Activated T-cell treated with anti-CD3 and anti-CD28 coated beads, Interleukin-2, amount 50 U/mL, for 4 hours (primary cell): Measurements from ENCODE around the gene MAST4. TPM values are rescaled to one million over a fixed set of nuclear protein-coding genes. Genes with fewer than 3 reads are reported as not detected.

Experiments
- ATAC-seq, 2 donors: fragments of 200-7000 bp; cut with Tn5 transposase; one replicate each; pipeline ENCODE4 v1.10.0; 2021
- DNase-seq: peaks from one replicate; pipeline ENCODE4 v3.0.0-alpha.2; 2020
- H3K27me3 Mint-ChIP-seq: one replicate; pipeline ENCODE4 v1.8.0; 2021; ENCODE audit warnings: low read depth, mixed read lengths
- H3K36me3 Mint-ChIP-seq: one replicate; pipeline ENCODE4 v1.8.0; 2022; ENCODE audit warnings: mixed read lengths; ENCODE audit not compliant: insufficient read depth
- H3K4me1 Mint-ChIP-seq: one replicate; pipeline ENCODE4 v1.8.0; 2021; ENCODE audit warnings: low read depth, mixed read lengths
- H3K4me3 Mint-ChIP-seq: one replicate; pipeline ENCODE4 v1.8.0; 2021; ENCODE audit warnings: mild to moderate bottlenecking, moderate library complexity, mixed read lengths
- H3K9me3 Mint-ChIP-seq: one replicate; pipeline ENCODE4 v1.8.0; 2021; ENCODE audit warnings: mixed read lengths
- total RNA-seq, 3 donors: library from RNA; stranded (reverse); gene quantifications; one replicate each; pipeline ENCODE4 v1.2.1, GENCODE V29; 2021

Gene MAST4
- total RNA-seq, 3 donors from 2014 or later, result 9.5 to 16.5 (median 15.5) TPM

DNA sequence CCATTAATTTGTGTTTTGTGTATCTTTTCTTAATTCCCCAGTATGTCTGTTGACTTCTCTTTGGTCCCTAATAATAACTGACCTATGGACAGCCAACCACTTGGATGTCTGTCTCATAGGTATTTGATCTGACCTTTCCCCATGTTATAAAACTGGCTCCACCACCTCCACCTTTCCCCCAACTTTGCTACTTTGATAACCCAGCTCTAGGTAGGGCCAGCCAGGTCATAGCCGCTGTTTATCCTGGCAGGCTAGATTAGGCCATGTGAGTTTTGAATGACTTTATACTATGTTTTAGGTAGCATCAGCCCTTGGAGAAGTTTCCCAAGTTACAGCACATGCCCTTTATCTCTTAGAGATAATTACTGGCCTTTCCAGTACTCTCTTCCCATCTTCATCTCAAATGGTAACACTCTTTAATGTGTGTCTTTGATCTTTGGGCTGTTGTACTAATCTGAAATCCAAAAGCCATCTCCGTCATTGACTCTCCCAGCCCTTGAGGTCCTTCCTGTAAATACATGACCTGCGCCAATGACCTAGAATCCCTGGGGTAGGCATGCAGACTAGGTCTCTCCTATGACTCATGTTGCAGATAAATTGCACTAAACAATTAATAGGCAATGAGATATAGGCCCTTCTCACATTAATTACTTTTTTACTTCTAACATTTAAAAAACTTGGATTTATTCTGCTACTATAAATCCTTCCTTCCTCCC, 447.8 kb downstream of the MAST4 start:
- no peaks in the 10 kb centered on the region for H3K27me3 Mint-ChIP-seq
- H3K4me3 Mint-ChIP-seq, result no peak overlapping the region
- H3K9me3 Mint-ChIP-seq, result no peaks in the 10 kb centered on the region
- ATAC-seq (no peak), DNase-seq (no peak)
- peaks cover 9% of the 10 kb centered on the region for H3K36me3 Mint-ChIP-seq
- H3K4me1 Mint-ChIP-seq, result peaks cover 2% of the 10 kb centered on the region

DNA sequence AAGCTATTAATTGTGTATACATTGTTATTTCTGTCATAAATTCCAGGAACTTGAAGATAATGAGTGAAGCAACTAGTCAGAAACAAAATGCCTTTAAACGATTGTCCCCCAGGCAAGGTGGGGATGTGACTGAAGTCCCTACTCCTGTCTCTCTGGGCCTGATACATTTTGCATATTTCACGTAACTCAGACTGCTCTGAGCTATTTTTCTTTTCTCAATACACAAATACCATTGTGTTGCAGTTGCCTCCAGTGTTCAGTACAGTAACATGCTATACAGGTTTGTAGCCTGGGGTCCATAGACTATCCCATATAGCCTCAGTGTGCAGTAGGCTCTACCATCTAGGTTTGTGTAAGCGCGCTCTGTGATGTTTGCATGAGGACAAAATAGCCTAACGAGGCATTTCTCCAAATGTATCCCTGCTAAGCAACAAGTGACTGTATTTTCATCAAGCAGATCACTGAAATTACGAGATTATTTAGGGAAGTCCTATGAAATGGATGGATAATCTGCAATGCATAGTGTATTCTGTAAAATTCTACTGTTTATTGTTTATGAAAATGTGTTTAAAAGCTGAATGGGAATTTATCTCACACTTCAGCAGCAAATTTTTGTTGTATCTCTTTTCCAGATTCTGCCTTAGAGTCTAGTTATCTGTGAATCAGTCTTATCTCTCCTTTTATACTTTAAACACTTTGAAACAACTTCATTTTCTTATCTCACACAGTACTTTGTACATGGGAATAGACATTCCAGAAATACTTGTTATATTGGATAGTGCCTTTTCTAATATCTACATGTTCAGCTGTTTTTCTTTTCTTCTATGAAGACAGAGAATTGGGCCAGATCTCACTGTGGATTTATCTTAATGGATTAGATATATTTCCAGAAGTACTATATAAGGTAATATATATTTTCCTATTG, 449.9 kb downstream of the MAST4 start:
- no peaks in the 10 kb centered on the region for H3K9me3 Mint-ChIP-seq
- DNase-seq (no peak), ATAC-seq (no peak)
- H3K36me3 Mint-ChIP-seq, result peaks cover 15% of the 10 kb centered on the region
- no peak overlapping the region for H3K4me3 Mint-ChIP-seq
- peaks cover 15% of the 10 kb centered on the region for H3K4me1 Mint-ChIP-seq
- H3K27me3 Mint-ChIP-seq, result no peaks in the 10 kb centered on the region

DNA sequence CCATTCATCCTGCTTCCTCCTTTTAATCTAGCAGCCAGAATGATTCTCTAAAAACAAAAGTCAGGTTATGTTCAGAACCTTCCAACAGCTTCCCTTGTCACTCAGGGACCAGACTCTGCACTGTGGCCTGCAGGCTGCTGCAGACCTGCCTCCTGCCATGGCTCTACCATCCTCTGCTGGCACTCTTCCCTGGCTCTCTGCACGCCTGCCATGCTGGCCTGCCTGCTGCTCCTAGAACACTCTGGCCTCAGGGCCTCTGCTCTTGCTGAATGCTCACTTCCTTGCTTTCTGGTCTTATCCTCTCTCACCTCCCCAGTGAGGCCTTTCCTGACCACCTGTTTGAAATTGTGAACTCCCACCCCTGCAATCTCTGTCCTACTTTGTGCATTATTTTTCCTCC, 451.0 kb downstream of the MAST4 start:
- Mint-ChIP-seq H3K36me3 (peaks cover 15% of the 10 kb centered on the region), H3K4me3 (no peak overlapping the region), H3K4me1 (peaks cover 16% of the 10 kb centered on the region), H3K27me3 (no peaks in the 10 kb centered on the region), H3K9me3 (no peaks in the 10 kb centered on the region)
- ATAC-seq (no peak), DNase-seq (no peak)

DNA sequence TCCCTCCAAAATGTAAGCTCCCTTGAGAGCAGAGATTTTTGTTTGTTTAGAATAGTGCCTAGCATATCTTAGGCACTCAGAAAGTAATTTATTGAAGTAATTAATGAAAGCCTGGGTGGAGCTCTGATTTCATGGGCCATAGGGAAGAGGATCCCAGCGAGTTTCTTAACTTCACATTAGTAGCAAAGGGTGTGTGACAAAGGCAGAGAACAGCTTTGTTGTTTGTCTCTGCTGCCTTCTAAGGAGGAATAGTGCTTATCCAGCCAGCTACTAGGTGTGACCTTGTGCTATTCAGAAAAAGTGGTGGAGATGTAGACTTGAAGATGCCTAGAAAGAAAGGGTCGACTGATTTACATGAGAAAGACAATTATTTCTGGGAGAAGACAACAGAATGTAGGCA, 451.4 kb downstream of the MAST4 start:
- H3K36me3 Mint-ChIP-seq, result peaks cover 15% of the 10 kb centered on the region
- H3K4me3 Mint-ChIP-seq, result no peak overlapping the region
- no peaks in the 10 kb centered on the region for H3K9me3 Mint-ChIP-seq
- H3K27me3 Mint-ChIP-seq, result no peaks in the 10 kb centered on the region
- DNase-seq (no peak), ATAC-seq (no peak)
- peaks cover 16% of the 10 kb centered on the region for H3K4me1 Mint-ChIP-seq

DNA sequence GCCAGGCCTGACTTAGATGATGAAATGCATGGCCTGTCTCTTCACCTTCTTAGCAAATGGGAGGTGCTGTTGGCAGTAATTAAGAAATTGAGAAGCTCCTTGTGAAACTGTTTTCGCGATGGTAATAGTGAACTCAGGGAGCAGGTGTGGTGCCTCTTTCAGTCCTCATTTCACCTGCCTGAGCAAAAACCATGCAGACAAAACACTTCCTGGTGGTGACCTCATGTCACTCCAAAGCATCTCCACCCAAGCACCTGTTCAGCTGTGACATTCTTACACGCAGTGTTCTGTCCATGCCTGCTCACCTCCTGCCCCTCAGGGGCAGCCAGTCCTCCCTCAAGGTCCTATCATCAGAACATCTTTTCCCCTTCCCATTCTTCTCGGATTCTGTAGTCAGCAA, 453.9 kb downstream of the MAST4 start:
- Mint-ChIP-seq H3K4me3 (no peak overlapping the region), H3K4me1 (peaks cover 16% of the 10 kb centered on the region), H3K36me3 (peaks cover 19% of the 10 kb centered on the region), H3K9me3 (no peaks in the 10 kb centered on the region), H3K27me3 (no peaks in the 10 kb centered on the region)
- ATAC-seq, result no peak
- no peak for DNase-seq

DNA sequence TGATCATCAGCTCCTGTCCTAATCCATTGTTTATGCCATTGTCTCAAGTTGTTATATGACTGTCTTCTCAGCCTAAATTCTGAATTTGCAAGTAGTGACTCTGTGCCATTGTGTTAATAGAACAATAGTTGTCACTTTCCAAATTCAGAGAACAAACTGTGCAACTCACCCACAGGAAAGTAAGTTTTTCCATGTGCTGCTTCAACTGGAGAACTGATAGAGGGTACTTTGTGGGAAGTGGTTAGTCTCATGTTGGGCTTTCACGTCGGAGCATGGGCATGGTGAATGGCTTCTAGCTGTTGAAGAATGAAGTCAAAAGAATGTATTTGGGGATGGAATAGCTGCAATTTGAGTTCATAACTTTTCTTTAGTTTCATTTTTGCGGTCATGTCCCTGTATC, 454.4 kb downstream of the MAST4 start:
- Mint-ChIP-seq H3K9me3 (no peaks in the 10 kb centered on the region), H3K4me1 (peaks cover 16% of the 10 kb centered on the region), H3K36me3 (peaks cover 24% of the 10 kb centered on the region), H3K27me3 (no peaks in the 10 kb centered on the region), H3K4me3 (no peak overlapping the region)
- ATAC-seq, result no peak
- no peak for DNase-seq

DNA sequence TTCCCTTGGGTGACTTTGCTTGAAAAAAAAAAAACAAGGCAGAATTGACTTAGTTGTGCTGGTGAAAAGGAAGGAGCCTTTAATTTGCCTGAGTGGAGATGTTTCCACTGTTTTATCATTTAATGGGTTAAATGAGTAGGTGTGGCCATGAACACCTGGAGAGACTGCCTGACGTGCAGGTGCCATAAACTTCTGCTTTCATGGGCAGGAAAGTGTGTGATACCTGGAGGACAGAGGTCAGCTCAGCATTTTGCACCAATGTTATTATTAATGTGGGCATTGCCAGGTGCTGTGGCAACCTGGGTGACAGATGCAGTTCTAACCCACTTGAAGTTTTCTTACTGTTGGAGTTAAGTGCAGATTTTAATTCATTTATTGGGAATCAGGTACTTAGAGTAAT, 455.0 kb downstream of the MAST4 start:
- peaks cover 25% of the 10 kb centered on the region for H3K36me3 Mint-ChIP-seq
- H3K9me3 Mint-ChIP-seq, result no peaks in the 10 kb centered on the region
- no peaks in the 10 kb centered on the region for H3K27me3 Mint-ChIP-seq
- ATAC-seq (no peak), DNase-seq (no peak)
- no peak overlapping the region for H3K4me3 Mint-ChIP-seq
- H3K4me1 Mint-ChIP-seq, result peaks cover 16% of the 10 kb centered on the region

DNA sequence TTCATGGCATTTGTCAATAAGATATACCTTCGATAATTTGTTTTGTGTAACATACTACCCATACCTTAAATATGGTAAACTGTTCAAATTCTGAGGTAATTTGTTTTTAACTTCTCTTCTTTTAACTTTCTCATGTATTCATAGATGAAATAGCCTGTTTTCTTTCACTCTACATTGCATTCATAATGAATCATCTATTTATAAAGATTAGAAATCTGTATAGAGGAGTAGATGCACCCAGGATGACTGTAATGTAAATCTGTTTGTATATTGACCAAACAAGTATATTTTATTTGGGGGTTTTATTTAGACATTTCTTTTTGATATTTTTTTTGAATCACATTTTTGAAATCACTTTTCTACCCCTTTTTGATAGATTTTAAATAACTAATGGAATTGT, 455.8 kb downstream of the MAST4 start:
- H3K27me3 Mint-ChIP-seq, result no peaks in the 10 kb centered on the region
- no peak overlapping the region for H3K4me3 Mint-ChIP-seq
- H3K36me3 Mint-ChIP-seq, result peaks cover 25% of the 10 kb centered on the region
- DNase-seq (no peak), ATAC-seq (no peak)
- H3K9me3 Mint-ChIP-seq, result no peaks in the 10 kb centered on the region
- H3K4me1 Mint-ChIP-seq, result peaks cover 16% of the 10 kb centered on the region

DNA sequence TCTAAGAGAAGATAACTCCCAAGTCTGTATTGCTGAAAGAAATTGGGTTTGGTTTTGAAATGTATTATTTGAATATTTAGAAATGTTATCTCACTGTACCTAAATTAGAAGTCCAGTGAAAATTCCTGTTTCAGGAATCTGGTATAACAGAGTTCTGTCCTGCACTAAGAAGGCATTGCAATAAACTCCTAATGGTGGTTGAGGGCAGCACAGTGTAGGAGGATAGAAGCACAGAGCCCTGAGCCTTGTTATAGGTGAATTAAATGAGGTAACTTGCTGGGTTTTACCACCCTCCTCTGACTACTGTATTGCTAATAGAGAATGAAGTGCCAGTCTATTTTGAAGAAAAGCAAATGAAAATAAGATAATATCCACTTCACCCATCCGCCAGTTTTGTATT, 457.0 kb downstream of the MAST4 start:
- Mint-ChIP-seq H3K36me3 (peaks cover 22% of the 10 kb centered on the region), H3K4me1 (peaks cover 16% of the 10 kb centered on the region), H3K9me3 (no peaks in the 10 kb centered on the region), H3K4me3 (no peak overlapping the region), H3K27me3 (no peaks in the 10 kb centered on the region)
- ATAC-seq, result no peak
- no peak for DNase-seq

DNA sequence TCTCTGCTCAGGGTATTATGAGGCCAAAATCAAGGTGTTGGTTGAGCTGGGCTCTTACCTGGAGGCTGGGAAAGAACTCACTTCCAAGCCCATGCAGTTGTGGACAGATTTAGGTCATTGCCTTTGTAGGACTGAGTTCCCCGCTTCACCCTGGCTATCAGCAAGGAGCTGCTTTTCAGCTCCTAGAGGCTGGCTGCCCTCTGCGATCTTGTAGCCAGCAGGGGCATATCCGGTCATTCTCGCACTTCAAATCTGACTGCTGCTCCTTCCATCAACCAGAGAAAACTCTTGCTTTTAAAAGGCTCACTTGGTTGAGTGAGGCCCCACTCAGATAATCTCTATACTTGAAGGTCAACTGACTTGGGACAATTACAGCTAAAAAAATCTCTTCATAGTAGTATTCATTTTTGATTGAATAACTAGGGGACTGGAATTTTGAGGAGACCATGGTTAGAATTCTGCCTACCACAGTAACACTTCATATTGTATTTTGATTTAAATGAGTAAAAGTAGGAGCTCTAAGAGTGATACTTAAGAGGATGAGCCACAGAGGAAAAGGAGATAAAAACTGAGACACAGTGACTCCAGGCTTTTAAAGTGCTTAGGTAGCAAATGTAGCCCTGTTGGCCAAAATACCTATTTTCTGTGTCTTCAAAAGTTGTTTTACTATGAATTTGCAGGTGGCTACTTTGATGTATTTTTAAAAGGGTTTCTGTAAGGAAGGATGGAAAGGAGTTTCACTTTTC, 463.0 kb downstream of the MAST4 start:
- no peak overlapping the region for H3K4me3 Mint-ChIP-seq
- no peak for ATAC-seq

DNA sequence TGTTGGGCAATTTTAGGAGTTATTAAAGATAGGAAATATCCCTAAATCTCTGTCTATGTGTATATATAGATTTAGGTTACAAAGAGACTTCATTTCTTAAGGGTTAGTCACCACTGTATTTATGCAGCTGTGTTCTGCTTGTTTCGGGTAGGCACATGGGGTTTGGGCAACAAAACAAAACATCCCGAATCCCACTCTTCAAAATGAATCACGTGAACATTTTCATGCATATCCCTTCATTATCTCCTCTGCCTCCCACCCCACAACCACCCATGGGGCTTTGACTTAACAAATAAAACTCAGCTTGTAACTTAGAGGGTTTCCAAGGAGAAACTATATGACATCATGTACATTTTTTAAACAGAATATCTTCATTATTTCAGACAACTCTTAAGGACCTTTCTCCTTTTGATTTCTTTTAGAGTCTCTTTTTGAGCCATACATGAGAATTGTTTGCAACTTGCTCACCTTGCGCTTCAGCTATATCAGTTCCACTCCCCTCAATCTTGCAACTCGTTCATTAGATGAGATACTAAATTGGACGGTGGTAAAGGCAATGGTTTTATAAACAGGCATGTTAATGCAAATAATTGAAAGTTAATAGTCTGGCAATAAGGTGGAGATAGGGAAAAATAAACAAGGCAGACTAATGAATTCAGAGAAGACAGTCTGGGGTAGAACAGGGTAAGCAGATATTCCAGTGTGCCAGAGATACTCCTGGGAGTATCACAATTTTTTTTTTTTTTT, 463.7 kb downstream of the MAST4 start:
- no peaks in the 10 kb centered on the region for H3K9me3 Mint-ChIP-seq
- DNase-seq (no peak), ATAC-seq (no peak)
- peaks cover 16% of the 10 kb centered on the region for H3K4me1 Mint-ChIP-seq
- no peaks in the 10 kb centered on the region for H3K27me3 Mint-ChIP-seq
- H3K36me3 Mint-ChIP-seq, result peaks cover 36% of the 10 kb centered on the region
- H3K4me3 Mint-ChIP-seq, result no peak overlapping the region

More for the DNA sequence above, 463.0 kb downstream of the MAST4 start:
- Mint-ChIP-seq H3K36me3 (peaks cover 41% of the 10 kb centered on the region), H3K9me3 (no peaks in the 10 kb centered on the region), H3K27me3 (no peaks in the 10 kb centered on the region), H3K4me1 (peaks cover 16% of the 10 kb centered on the region)
- no peak for DNase-seq

DNA sequence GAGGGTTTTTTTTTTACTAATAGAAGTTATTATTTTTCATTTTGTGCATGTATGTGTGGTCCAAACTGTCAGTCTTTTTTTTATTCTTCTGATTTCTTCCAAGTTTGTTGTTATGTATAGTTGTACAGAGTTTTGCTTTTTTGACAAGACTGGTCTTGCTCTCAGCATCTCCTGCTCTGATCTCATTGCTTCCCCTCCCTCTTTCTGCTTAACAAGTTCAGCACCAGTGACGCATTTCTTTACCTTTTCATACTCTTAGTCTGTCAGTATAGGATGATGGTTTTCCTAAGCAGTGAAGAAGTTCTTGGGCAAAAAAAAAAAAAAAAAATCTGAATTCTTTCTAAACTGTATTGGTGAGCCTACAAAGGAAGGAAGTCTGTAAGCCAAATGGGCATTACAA, 465.3 kb downstream of the MAST4 start:
- Mint-ChIP-seq H3K9me3 (no peaks in the 10 kb centered on the region), H3K27me3 (no peaks in the 10 kb centered on the region), H3K4me3 (no peak overlapping the region), H3K4me1 (peaks cover 23% of the 10 kb centered on the region), H3K36me3 (peaks cover 27% of the 10 kb centered on the region)
- ATAC-seq (no peak), DNase-seq (no peak)

DNA sequence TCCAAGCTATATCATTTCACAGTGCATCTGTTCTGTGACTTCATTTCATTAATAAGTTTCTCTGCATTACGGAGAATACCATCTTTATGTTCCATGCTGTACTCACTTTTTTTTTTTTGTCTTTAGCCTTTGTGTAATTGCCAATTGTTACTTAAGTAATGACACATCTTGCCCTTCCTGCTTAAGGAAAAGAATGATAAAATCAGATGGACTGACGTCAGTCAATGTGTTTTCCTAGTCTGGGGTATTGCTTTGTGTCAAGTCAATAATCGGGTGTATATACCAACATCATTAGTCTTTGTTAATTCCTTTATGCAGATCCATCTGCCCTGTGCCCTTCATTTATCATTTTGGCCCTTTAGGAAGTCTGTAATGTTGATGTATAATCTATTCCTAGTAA, 466.9 kb downstream of the MAST4 start:
- DNase-seq (no peak), ATAC-seq (no peak)
- H3K4me3 Mint-ChIP-seq, result no peak overlapping the region
- H3K27me3 Mint-ChIP-seq, result no peaks in the 10 kb centered on the region
- peaks cover 23% of the 10 kb centered on the region for H3K4me1 Mint-ChIP-seq
- no peaks in the 10 kb centered on the region for H3K9me3 Mint-ChIP-seq
- peaks cover 33% of the 10 kb centered on the region for H3K36me3 Mint-ChIP-seq

DNA sequence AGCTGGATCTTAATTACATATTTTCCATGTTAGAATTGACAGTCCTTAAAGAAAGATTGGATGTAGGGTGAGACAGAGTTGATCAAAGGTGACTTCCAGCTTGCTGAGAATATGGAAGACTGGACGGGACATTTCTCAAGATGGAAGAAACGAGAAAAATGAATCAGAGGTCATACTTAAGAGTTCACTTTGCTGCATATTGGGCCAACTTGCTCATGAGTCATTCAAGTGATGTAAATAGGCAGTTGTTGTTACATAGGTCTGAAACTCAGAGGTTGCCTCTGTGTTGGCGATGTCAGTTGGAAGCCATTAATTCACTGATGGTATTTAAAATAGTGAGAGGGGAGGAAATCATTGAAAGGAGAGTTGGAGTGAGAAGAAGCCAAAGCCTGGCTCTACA, 467.6 kb downstream of the MAST4 start:
- no peaks in the 10 kb centered on the region for H3K27me3 Mint-ChIP-seq
- no peak for DNase-seq
- no peak for ATAC-seq
- peaks cover 34% of the 10 kb centered on the region for H3K36me3 Mint-ChIP-seq
- H3K9me3 Mint-ChIP-seq, result no peaks in the 10 kb centered on the region
- no peak overlapping the region for H3K4me3 Mint-ChIP-seq
- peaks cover 23% of the 10 kb centered on the region for H3K4me1 Mint-ChIP-seq
